Transverse colon (tissue), 4 donors: ENCODE results near the gene WNK2.

Experiments used
- EP300 ChIP-seq: sonication (generic); formaldehyde crosslinking; IDR thresholded peaks from one replicate; pipeline ENCODE4 v1.6.1; 2017; ENCODE audit warnings: antibody characterized with exemption, low read depth
- POLR2A ChIP-seq: fragments of 450-650 bp; IDR thresholded peaks from one replicate; pipeline ENCODE4 v1.6.1; 2016; ENCODE audit warnings: antibody characterized with exemption, mild to moderate bottlenecking, moderate library complexity
- POLR2AphosphoS5 ChIP-seq, 3 donors: sonication (generic); formaldehyde crosslinking; IDR thresholded peaks; one replicate each; pipeline ENCODE4 v1.6.1; 2016; ENCODE audit warnings: antibody characterized with exemption in 3 of 3
- TF ChIP-seq, protein P1 (sequence below), 5 experiments: fragments of 200-600 bp in 3 of 5; fragments of 450-650 bp in 2 of 5; sonication (generic) in 3 of 5; IDR thresholded peaks; 1 replicate in 2 of 5; 2 replicates in 3 of 5; pipeline ENCODE4 v1.5.1; 2016 to 2017; ENCODE audit warnings: antibody characterized with exemption in 5 of 5, inconsistent platforms in 3 of 5, mild to moderate bottlenecking in 2 of 5, moderate library complexity in 1 of 5

DNA sequence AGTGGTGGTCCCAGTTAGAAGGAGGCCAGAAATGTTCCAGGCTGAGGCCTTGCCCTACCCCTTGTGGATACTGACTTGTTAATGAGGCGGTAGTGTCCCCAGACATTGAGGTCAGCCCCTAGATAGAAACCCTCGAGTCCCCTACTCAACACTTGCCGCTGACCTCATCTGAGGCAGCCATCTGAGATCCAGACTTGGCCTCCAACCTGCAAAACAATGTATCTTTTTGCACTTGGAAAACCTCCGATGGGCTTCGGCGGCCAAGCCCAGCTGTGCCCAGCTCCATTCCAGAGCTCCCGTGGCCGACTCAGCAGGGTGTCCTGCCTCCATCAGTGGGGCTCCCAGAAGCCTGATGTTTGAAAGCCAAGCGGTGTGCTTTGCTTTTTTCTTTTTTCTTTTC, 122.1 kb downstream of the WNK2 start:
- no peak for TF ChIP-seq EP300
- TF ChIP-seq, protein P1, sequence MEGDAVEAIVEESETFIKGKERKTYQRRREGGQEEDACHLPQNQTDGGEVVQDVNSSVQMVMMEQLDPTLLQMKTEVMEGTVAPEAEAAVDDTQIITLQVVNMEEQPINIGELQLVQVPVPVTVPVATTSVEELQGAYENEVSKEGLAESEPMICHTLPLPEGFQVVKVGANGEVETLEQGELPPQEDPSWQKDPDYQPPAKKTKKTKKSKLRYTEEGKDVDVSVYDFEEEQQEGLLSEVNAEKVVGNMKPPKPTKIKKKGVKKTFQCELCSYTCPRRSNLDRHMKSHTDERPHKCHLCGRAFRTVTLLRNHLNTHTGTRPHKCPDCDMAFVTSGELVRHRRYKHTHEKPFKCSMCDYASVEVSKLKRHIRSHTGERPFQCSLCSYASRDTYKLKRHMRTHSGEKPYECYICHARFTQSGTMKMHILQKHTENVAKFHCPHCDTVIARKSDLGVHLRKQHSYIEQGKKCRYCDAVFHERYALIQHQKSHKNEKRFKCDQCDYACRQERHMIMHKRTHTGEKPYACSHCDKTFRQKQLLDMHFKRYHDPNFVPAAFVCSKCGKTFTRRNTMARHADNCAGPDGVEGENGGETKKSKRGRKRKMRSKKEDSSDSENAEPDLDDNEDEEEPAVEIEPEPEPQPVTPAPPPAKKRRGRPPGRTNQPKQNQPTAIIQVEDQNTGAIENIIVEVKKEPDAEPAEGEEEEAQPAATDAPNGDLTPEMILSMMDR (IDR thresholded peaks at IDR 0.05): no peak
- no peak for TF ChIP-seq POLR2A
- no peak for TF ChIP-seq POLR2AphosphoS5 (IDR thresholded peaks at IDR 0.05)
